ENCODE results near the gene ZNF627.

GRCh38 chr19:11651062-11651461 lies 53.8 kb downstream of the ZNF627 start:
- TF ChIP-seq YY1 (IDR thresholded peaks at IDR 0.05; ENCODE audit: low read depth, low read length) (no peak), FOSL1 (IDR thresholded peaks at IDR 0.05; ENCODE audit: insufficient read depth, low read depth, low read length) (no peak), CTCF (IDR thresholded peaks at IDR 0.05; ENCODE audit: control extremely low read depth in 1 of 3, insufficient read depth in 1 of 3, low read depth in 1 of 3, low read length in 3 of 3) (no peak), SUZ12 (IDR thresholded peaks at IDR 0.05; ENCODE audit: low read length) (no peak), TCF12 (IDR thresholded peaks at IDR 0.05; ENCODE audit: low read depth, low read length) (no peak)
